Left kidney (tissue), 2 donors: Measurements from ENCODE around the gene CPN1. TPM values are rescaled to one million over a fixed set of nuclear protein-coding genes. Genes with fewer than 3 reads are reported as not detected.
"Not testable (repeated sequence)": the region's sequence is repeated elsewhere in the genome, so short reads cannot be mapped to it uniquely, and the experiment has no call there.

Experiments used
- DNase-seq: peaks from one replicate; pipeline ENCODE4 v3.0.0-alpha.2; 2013
- polyA plus RNA-seq: library from polyadenylated mRNA; unstranded; fragments of 120-200 nt; gene quantifications from one replicate; pipeline ENCODE4 v1.2.1, GENCODE V29; 2013; ENCODE audit not compliant: insufficient read length

Gene CPN1
- polyA plus RNA-seq, 1 donor: 3.0 TPM

- DNase-seq: no peak
Measured at GRCh38 chr10:100022403-100022802, 59.3 kb downstream of the CPN1 start.

GRCh38 chr10:100021322-100021721 lies 60.3 kb downstream of the CPN1 start:
- DNase-seq: no peak

GRCh38 chr10:100020886-100021253 lies 60.8 kb downstream of the CPN1 start:
- no peak for DNase-seq

DNA sequence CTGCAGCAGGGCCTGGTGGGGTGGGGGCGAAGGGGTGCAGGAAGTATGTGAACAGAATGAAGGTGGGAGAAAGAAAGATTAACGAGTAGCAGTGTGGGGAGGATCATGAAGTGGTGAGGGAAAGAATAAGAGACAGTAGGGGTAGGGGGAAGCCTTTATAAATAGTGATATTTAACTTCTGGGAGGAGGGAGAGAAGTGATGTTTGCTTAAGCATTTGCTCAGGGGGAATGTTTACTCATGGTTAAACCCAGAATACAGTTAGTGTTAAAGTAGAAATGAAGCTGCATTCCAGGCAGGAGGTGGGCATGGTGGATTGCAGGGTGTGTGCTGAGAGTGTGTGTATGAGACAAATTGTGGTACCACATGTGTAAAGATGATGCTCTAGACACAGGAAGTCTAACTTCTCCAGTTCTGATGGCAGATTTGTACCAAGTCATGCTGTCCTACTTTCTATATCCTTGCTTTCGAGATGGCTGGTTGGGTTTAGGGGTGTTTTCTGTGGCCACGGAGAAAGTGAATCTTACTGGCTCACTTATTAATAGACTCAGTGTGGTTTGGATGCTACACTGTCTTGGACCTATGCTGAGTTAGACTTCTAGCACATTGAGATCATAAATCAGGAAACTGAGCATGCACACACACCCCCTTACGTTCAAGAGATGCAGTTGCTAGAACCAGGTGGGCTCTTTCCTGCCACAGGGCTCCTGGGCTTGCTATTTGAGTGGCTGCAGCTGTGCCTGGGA lies 61.4 kb downstream of the CPN1 start:
- no peak for DNase-seq

DNA sequence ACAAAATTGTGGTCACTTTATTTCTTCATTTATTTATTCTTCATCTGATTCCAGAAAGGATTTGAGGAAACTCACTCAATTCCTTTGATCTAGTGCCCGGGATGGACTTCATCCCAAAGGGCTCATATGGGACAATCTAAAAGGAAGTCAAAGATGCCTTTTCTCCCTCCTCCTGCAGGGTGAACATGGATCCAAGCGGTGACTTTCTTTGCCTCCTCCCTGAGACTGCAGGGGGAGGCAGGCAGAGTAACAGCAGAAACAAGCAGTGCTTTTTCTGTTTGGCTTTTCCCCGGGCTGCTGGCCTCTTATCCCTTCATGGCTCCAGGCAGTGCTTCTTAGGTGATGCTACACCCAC lies 61.9 kb downstream of the CPN1 start:
- no peak for DNase-seq

GRCh38 chr10:100014071-100014762 lies 67.5 kb downstream of the CPN1 start:
- no peak for DNase-seq

GRCh38 chr10:100013621-100014020 lies 68.0 kb downstream of the CPN1 start:
- DNase-seq: no peak

- not testable (repeated sequence) for DNase-seq
Measured at GRCh38 chr10:100011906-100012305, 69.8 kb downstream of the CPN1 start.

- peak; percentile 84 for DNase-seq
Measured at GRCh38 chr10:100009793-100010676, 71.6 kb downstream of the CPN1 start, which contains the start of gene DNMBP. Gene DNMBP (minus strand): TSS chr10:100009947. CDS start chr10:99972124, 37,823 bp downstream.

- no peak for DNase-seq
Measured at GRCh38 chr10:100009283-100009792, 72.3 kb downstream of the CPN1 start.

DNA sequence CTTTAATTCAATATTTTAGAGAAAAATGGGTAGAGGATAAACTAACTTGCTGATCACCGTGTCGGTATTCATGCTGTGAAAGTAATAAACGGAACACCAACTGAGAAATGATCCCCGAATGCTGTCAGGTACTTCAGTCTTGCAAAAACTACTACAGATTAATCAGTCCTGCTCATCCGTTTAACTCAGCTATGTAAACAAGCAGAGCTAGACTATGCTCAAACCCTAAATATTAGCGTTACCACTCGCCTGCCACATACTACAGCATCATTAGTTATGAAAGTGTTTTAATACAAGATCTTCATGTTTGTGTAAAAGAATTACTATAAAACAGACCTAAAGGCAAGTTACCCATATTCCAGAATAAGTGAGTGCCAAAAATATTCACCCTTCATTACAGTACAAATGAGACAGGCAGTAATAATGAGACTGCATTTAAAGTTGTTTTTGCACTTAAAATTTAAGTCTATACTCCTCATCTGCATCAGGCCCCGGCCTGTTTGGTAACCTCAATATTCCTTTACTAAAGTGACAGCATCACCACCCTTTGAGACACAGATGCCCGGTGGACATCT lies 72.9 kb downstream of the CPN1 start:
- no peak for DNase-seq

DNA sequence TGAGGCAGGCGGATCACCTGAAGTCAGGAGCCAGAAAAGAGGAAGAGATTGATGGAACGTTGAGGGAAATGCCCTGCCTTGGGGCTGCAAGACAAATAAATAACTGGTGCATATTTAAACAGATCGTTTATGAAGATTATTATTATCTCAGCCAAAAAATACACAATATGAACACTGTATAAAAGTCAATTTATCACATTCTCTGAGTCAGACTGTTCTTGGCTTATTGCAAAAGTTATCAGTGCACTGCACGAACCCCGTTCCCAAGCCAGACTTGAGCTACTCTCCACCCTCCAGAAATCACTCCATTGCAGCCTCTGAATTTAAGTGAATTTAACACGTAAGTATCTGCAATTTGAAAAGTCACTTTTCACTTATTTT lies 73.5 kb downstream of the CPN1 start:
- no peak for DNase-seq

DNA sequence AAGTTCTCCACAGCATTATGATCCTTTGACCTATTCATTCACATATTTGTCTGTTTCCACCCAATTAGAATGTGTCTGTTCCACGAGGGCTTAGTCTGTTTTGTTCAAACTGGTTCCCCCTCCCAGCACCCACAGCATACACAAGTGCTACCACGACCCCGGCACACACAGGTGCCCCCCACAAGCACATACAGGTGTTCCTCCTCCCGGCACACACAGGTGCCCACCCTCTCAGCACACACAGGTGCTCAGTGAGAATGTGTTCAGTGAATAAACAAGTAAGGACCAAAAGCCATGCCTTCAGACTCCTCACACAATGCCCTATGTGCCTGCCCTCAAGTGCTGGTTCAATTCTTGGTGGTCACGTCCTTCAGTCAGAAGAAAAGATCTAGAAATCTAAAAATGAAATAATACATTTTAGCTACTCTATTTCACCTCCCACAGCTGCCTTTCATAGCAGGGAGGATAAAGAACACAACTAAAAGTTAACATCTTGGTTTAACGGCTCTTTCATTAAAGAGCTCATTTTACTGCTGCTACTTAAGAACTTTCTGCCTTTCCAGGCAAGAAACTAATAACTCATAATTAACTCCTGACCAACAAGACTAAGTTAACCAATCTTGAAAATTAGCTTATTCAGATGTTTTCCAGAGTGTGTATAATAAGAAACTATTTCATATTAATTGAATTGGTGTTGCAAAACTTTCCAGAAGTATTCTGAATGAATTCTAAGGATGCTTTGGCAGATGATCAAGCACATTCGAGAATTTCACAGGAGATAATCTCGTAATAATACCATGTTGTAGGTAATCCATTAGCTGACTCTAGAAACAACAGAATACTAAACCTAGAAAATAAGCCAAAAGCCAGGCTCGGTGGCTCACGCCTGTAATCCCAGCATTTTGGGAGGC lies 74.2 kb downstream of the CPN1 start:
- no peak for DNase-seq

- no peak for DNase-seq
Measured at GRCh38 chr10:100006243-100006886, 75.3 kb downstream of the CPN1 start.

GRCh38 chr10:100004805-100005510 lies 76.7 kb downstream of the CPN1 start:
- DNase-seq: no peak

- no peak for DNase-seq
Measured at GRCh38 chr10:100000109-100000644, 81.5 kb downstream of the CPN1 start.

- no peak for DNase-seq
Measured at GRCh38 chr10:99999319-100000108, 82.2 kb downstream of the CPN1 start.

DNA sequence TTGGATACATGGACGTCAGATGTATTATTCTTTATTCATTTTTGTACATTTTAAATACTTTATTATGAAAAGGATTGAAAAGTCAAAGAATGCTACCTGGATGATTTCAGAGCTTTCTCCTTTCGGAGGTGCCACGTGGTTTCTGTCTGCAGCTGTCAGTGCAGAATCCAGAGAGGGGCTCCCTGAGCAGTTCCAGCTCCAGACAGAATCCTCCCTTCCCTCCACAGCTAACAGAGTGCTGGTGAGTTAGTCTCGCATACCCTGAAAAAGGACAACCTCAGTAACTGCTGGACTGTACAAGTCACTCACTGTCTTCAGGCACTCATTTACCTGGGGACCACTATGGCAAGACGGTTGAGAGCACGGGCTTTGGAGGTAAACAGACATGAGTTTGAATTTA lies 82.8 kb downstream of the CPN1 start:
- no peak for DNase-seq
